ENCODE measurements around the gene FILIP1. TPM values are rescaled to one million over a fixed set of nuclear protein-coding genes. Genes with fewer than 3 reads are reported as not detected.

FILIP1 gene
- total and polyA plus RNA-seq, 2 of the 8 experiments (the other 6 are each of a cell fraction or from before 2014, with no cell fraction given), result 2.4 to 5.7 TPM

DNA sequence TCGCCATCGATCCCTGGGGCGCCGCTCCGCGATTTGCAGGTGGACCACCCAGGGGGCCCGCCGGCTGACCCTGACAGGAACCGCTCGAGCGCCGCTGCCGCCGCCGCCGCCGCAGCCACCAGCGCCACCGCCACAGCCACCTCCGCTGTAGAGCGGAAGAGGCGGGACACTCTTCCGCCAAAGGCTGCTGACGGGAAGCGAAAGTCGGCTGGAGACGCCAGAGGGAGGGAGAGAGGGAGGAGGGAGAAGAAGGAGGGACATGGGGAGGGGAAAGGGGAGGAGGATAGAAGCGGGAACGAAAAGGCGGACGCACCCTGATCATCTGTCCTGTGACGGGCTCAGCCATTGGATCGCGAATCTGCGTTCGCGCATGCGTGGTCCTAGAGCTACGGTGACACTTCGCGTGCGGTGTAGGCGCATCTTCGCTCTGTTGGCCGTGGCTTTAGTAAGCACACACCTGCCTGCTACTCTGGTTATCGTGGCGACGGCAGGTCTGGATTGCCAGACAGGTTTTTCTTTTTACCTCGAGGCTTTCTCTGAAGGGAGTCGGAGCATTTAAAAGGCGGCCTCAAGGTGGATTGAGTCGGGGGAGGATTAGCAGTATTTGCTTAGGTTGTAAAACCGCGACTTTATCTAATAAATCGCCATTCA, 208.8 kb downstream of the FILIP1 start, which contains the start of gene TMEM30A:
TSS of gene TMEM30A (minus strand) at position 161 of the 651 bp plus-strand sequence. CDS start at position 7, 154 bp downstream.
- Histone ChIP-seq H3K79me1 (ENCODE audit: low read depth, low read length) (0 out of 2 replicates have a peak, but pooled peaks cover 3% of the 10 kb centered on the region), H3K27ac (ENCODE audit: low read depth, low read length) (peak within 1 kb of the TSS; percentile 44; the same call in 1 of the 2 replicates), H3K9ac (replicated peaks in 1 of 4; ENCODE audit: extremely low read depth in 1 of 4, low read depth in 3 of 4, low read length in 3 of 4) (peak within 1 kb of the TSS; percentile 64 to 75 (median 67)), H3K4ac (replicated peaks; ENCODE audit: insufficient read length, low read depth, low read length) (peak within 1 kb of the TSS; percentile 36), H3K27me3 (replicated peaks in 1 of 4; ENCODE audit: control insufficient read depth in 3 of 4, extremely low read depth in 1 of 4, insufficient read depth in 3 of 4, low read length in 3 of 4) (no peaks in the 10 kb centered on the region), H3K56ac (replicated peaks; ENCODE audit: insufficient read length, low read depth, low read length) (peak within 1 kb of the TSS; percentile 39), H4K8ac (ENCODE audit: extremely low read depth, insufficient read depth, low read length) (peak within 1 kb of the TSS; percentile 77; the same call in 1 of the 2 replicates), H3K36me3 (ENCODE audit: control insufficient read depth in 2 of 4, insufficient read depth in 4 of 4, low read length in 3 of 4) (no peaks in the 10 kb centered on the region), H3K23me2 (ENCODE audit: low read depth, low read length) (no peaks in the 10 kb centered on the region), H2BK120ac (replicated peaks; ENCODE audit: low read depth, low read length) (no peak within 1 kb of the TSS), H3K9me3 (ENCODE audit: insufficient read depth in 2 of 2, low read depth in 1 of 2, low read length in 1 of 2) (no peaks in the 10 kb centered on the region), H3K14ac (ENCODE audit: insufficient read length) (no peak within 1 kb of the TSS), H3K4me2 (ENCODE audit: insufficient read depth in 1 of 2, low read depth in 2 of 2, low read length in 2 of 2) (peak within 1 kb of the TSS; percentile 85 to 92), H2AK5ac (ENCODE audit: low read depth, low read length) (no peak within 1 kb of the TSS), H2BK5ac (ENCODE audit: low read depth, low read length) (peak within 1 kb of the TSS; percentile 87; the same call in 1 of the 2 replicates), H4K5ac (ENCODE audit: insufficient read length, low read depth, low read length) (peak within 1 kb of the TSS; percentile 18), H4K91ac (replicated peaks; ENCODE audit: insufficient read length, low read length) (no peak within 1 kb of the TSS), H3K23ac (ENCODE audit: insufficient read length) (no peak within 1 kb of the TSS), H4K20me1 (replicated peaks in 1 of 2; ENCODE audit: control insufficient read depth in 1 of 2, insufficient read depth in 2 of 2, low read length in 2 of 2) (peaks cover 2 to 4% of the 10 kb centered on the region in 2 experiments), H2BK12ac (ENCODE audit: low read depth, low read length) (no peak within 1 kb of the TSS; the same call in 1 of the 2 replicates), H2BK15ac (ENCODE audit: low read length) (peak within 1 kb of the TSS; percentile 22; the same call in 1 of the 2 replicates), H3K4me3 (ENCODE audit: extremely low read depth in 1 of 4, insufficient read depth in 2 of 4, low read depth in 3 of 4, low read length in 4 of 4) (peak within 1 kb of the TSS; percentile 74 to 99 (median 98)), H3K18ac (ENCODE audit: extremely low read depth, low read length) (0 out of 2 replicates have a peak within 1 kb of the TSS, but pooled peaks have one; percentile 13), H3K79me2 (ENCODE audit: control insufficient read depth in 1 of 2, insufficient read depth in 2 of 2, low read length in 2 of 2) (peaks cover 16 to 46% of the 10 kb centered on the region in 2 experiments), H2BK20ac (ENCODE audit: low read length) (no peak within 1 kb of the TSS), H2AFZ (ENCODE audit: low read length) (no peak within 1 kb of the TSS; the same call in 1 of the 2 replicates), H3K4me1 (replicated peaks in 1 of 4; ENCODE audit: control insufficient read depth in 3 of 4, insufficient read depth in 4 of 4, low read length in 3 of 4) (peaks cover 0 to 10% (median 0%) of the 10 kb centered on the region in 4 experiments; a peak in 2 of 7 replicates)
- ChIA-PET CTCF (ENCODE audit: partially characterized antibody) (interaction anchor here (0.6 to 2.4 kb wide), 8 partner anchors 9 to 244 kb away, joined by 4 to 7 read pairs (median 4); no protein-coding TSS in a partner anchor), POLR2A (ENCODE audit: partially characterized antibody) (interaction anchor here (0.7 to 2.2 kb wide), 10 partner anchors 9 to 318 kb away, joined by 3 to 11 read pairs (median 6); partner anchors contain the start of genes COL12A1, COX7A2 and SENP6)
- WGBS, 2 experiments (ENCODE audit: extremely low coverage in 1 of 2, insufficient coverage in 1 of 2, insufficient read length in 1 of 2, insufficient replicate concordance in 2 of 2, low coverage in 1 of 2, low lambda C conversion rate in 2 of 2, missing lambda C conversion rate in 1 of 2), result 1% methylated on average over 51 of the region's 55 CpGs; no CpG with 5 or more reads in 1 of the 2 experiments
- DNase-seq (ENCODE audit: low read depth in 1 of 2, low spot score in 2 of 2) (peak; percentile 93 to 98), FAIRE-seq (peak; percentile 99)
- TF ChIP-seq SIN3A (conservative IDR thresholded peaks at IDR 0.05 in 1 of 2, IDR thresholded peaks at IDR 0.05 in 1 of 2; ENCODE audit: low read depth in 1 of 2, low read length in 2 of 2), result peak; percentile 51 to 64; a peak in 2 of 4 replicates
- no peak for TF ChIP-seq EGR1 (IDR thresholded peaks at IDR 0.05; ENCODE audit: borderline replicate concordance, low read depth, low read length)
- peak; percentile 78 for TF ChIP-seq CREB1 (IDR thresholded peaks at IDR 0.05)
- TF ChIP-seq, protein P1, sequence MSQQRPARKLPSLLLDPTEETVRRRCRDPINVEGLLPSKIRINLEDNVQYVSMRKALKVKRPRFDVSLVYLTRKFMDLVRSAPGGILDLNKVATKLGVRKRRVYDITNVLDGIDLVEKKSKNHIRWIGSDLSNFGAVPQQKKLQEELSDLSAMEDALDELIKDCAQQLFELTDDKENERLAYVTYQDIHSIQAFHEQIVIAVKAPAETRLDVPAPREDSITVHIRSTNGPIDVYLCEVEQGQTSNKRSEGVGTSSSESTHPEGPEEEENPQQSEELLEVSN (IDR thresholded peaks at IDR 0.05), result peak; percentile 76
- TF ChIP-seq HDAC2 (IDR thresholded peaks at IDR 0.05; ENCODE audit: borderline replicate concordance in 1 of 2, low read depth in 2 of 2, low read length in 2 of 2), result 0 out of 4 replicates have a peak, but pooled peaks of 1 of the 2 experiments have one; percentile 23
- TF ChIP-seq TAF1 (IDR thresholded peaks at IDR 0.05; ENCODE audit: low read depth, low read length), result peak; percentile 85
- no peak for TF ChIP-seq KDM4A (IDR thresholded peaks at IDR 0.05; ENCODE audit: low read depth, low read length, severe bottlenecking)
- TF ChIP-seq RNF2 (IDR thresholded peaks at IDR 0.05; ENCODE audit: borderline replicate concordance, low read depth, low read length, missing control alignments, poor library complexity, severe bottlenecking), result no peak
- TF ChIP-seq, protein P2, sequence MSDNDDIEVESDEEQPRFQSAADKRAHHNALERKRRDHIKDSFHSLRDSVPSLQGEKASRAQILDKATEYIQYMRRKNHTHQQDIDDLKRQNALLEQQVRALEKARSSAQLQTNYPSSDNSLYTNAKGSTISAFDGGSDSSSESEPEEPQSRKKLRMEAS (IDR thresholded peaks at IDR 0.05), result peak; percentile 88

Data from H1 (cell line).